ENCODE measurements around the gene CHST9. TPM values are rescaled to one million over a fixed set of nuclear protein-coding genes. Genes with fewer than 3 reads are reported as not detected.

The CHST9 gene
- total and polyA plus RNA-seq, 12 donors = 0.03 to 2.2 (median 0.13) TPM; not detected in 2

GRCh38 chr18:27181726-27182125 is 3.4 kb downstream of the CHST9 start:
- no peak overlapping the region for H3K27ac ChIP-seq
- 48 to 73% (median 64%) methylated on average over 1 of the region's 1 CpG for WGBS, 4 donors
- H3K36me3 ChIP-seq (replicated peaks in 1 of 2) = no peaks in the 10 kb centered on the region
- TF ChIP-seq CTCF (IDR thresholded peaks at IDR 0.05) (no peak), POLR2A (IDR thresholded peaks at IDR 0.05) (no peak)
- no peak overlapping the region for H3K4me3 ChIP-seq
- intact Hi-C loops (cut with DNase I) = no loop called here
- no peak for DNase-seq
- no peaks in the 10 kb centered on the region for H3K4me1 ChIP-seq (replicated peaks in 1 of 2)
- H3K27me3 ChIP-seq = peaks cover 13% of the 10 kb centered on the region
- no peaks in the 10 kb centered on the region for H3K9me3 ChIP-seq (replicated peaks in 1 of 3)

GRCh38 chr18:27178424-27178823 is 6.7 kb downstream of the CHST9 start:
- TF ChIP-seq CTCF (IDR thresholded peaks at IDR 0.05) (no peak), POLR2A (IDR thresholded peaks at IDR 0.05) (no peak)
- no peaks in the 10 kb centered on the region for H3K36me3 ChIP-seq (replicated peaks in 1 of 2)
- H3K27ac ChIP-seq = no peak overlapping the region
- H3K27me3 ChIP-seq = peaks cover 5% of the 10 kb centered on the region
- no peak overlapping the region for H3K4me3 ChIP-seq
- no peaks in the 10 kb centered on the region for H3K9me3 ChIP-seq (replicated peaks in 1 of 3)
- no peak for DNase-seq
- intact Hi-C loops (cut with DNase I) = no loop called here
- H3K4me1 ChIP-seq (replicated peaks in 1 of 2) = no peaks in the 10 kb centered on the region

- no peaks in the 10 kb centered on the region for H3K27me3 ChIP-seq
- H3K27ac ChIP-seq = no peak overlapping the region
- TF ChIP-seq CTCF (IDR thresholded peaks at IDR 0.05) (no peak), POLR2A (IDR thresholded peaks at IDR 0.05) (no peak)
- H3K4me3 ChIP-seq = no peak overlapping the region
- no peaks in the 10 kb centered on the region for H3K9me3 ChIP-seq (replicated peaks in 1 of 3)
- DNase-seq = no peak
- intact Hi-C loops (cut with DNase I) = no loop called here
- H3K36me3 ChIP-seq (replicated peaks in 1 of 2) = no peaks in the 10 kb centered on the region
- 0 to 9% (median 2%) methylated on average over 1 of the region's 1 CpG for WGBS, 4 donors
- no peaks in the 10 kb centered on the region for H3K4me1 ChIP-seq (replicated peaks in 1 of 2)
Measured at GRCh38 chr18:27175914-27176313, 9.2 kb downstream of the CHST9 start.

GRCh38 chr18:27175245-27175644 is 9.9 kb downstream of the CHST9 start:
- no peaks in the 10 kb centered on the region for H3K9me3 ChIP-seq (replicated peaks in 1 of 3)
- H3K27ac ChIP-seq = no peak overlapping the region
- no peak for TF ChIP-seq CTCF (IDR thresholded peaks at IDR 0.05)
- H3K27me3 ChIP-seq = peaks cover 1% of the 10 kb centered on the region
- WGBS, 4 donors = 49 to 56% (median 52%) methylated on average over 2 of the region's 2 CpGs
- H3K36me3 ChIP-seq (replicated peaks in 1 of 2) = no peaks in the 10 kb centered on the region
- H3K4me1 ChIP-seq (replicated peaks in 1 of 2) = no peaks in the 10 kb centered on the region
- no peak overlapping the region for H3K4me3 ChIP-seq
- intact Hi-C loops (cut with DNase I) = no loop called here
- DNase-seq = no peak

Data from adrenal gland (tissue), 12 donors.